Cardiac fibroblast (primary cell): ENCODE results near the gene LPP.

ENCODE experiments used
- DNase-seq, 2 donors: peaks; one replicate each; pipeline versions ENCODE4 v3.0.0 to v3.0.0-alpha.2; 2010; ENCODE audit warnings: low read depth in 2 of 2
- H3K4me3 ChIP-seq, 2 donors: replicated peaks in 1 of 2; 1 replicate in 1 of 2; 2 replicates in 1 of 2; pipeline ENCODE4 v1.5.1; 2011; ENCODE audit warnings: low read depth in 2 of 2, low read length in 2 of 2, mild to moderate bottlenecking in 2 of 2, moderate library complexity in 1 of 2
- CTCF ChIP-seq: IDR thresholded peaks from one replicate; pipeline ENCODE4 v1.5.1; 2011; ENCODE audit warnings: low read depth, mild to moderate bottlenecking, low read length, inconsistent platforms

LPP gene

GRCh38 chr3:188729422-188729821 is 575.5 kb downstream of the LPP start:
- TF ChIP-seq CTCF: no peak
- no peak for DNase-seq
- no peak overlapping the region for H3K4me3 ChIP-seq

GRCh38 chr3:188734395-188734794 is 580.4 kb downstream of the LPP start:
- DNase-seq: no peak

GRCh38 chr3:188739511-188739910 is 585.6 kb downstream of the LPP start:
- no peak for TF ChIP-seq CTCF

More at GRCh38 chr3:188734395-188734794, 580.4 kb downstream of the LPP start:
- H3K4me3 ChIP-seq: no peak overlapping the region
- no peak for TF ChIP-seq CTCF

GRCh38 chr3:188740010-188740409 is 586.1 kb downstream of the LPP start:
- no peak for DNase-seq
- TF ChIP-seq CTCF: no peak
- no peak overlapping the region for H3K4me3 ChIP-seq

More at GRCh38 chr3:188739511-188739910, 585.6 kb downstream of the LPP start:
- H3K4me3 ChIP-seq: no peak overlapping the region
- DNase-seq: no peak

- no peak overlapping the region for H3K4me3 ChIP-seq
- DNase-seq: no peak
- no peak for TF ChIP-seq CTCF
Measured at GRCh38 chr3:188742755-188743550, 589.0 kb downstream of the LPP start.

GRCh38 chr3:188744166-188744565 is 590.2 kb downstream of the LPP start:
- TF ChIP-seq CTCF: no peak
- no peak for DNase-seq

More at GRCh38 chr3:188744166-188744565, 590.2 kb downstream of the LPP start:
- no peak overlapping the region for H3K4me3 ChIP-seq
